ENCODE data around the gene TEKT2. TPM values are rescaled to one million over a fixed set of nuclear protein-coding genes. Genes with fewer than 3 reads are reported as not detected.
A peak's percentile ranks its signal among the peaks of the same experiment; 100 is the strongest.

The TEKT2 gene
- polyA plus RNA-seq, 2 of the 4 experiments (the other 2 are of a cell fraction) = 0.08 TPM; not detected in 1

- CTCF ChIA-PET = interaction anchor here (0.6 to 2.6 kb wide), 4 partner anchors 11 to 46 kb away, joined by 3 to 11 read pairs (median 5); no protein-coding TSS in a partner anchor
- Histone ChIP-seq H3K9me3 (no peaks in the 10 kb centered on the region), H3K27ac (peak within 1 kb of the TSS; percentile 89 to 94), H3K4me2 (peak within 1 kb of the TSS; percentile 99), H3K4me1 (peaks cover 6% of the 10 kb centered on the region), H3K4me3 (peak within 1 kb of the TSS; percentile 98)
- ATAC-seq (peak; percentile 92), DNase-seq (ENCODE audit: low read depth in 1 of 2, low spot score in 1 of 2) (peak; percentile 72 to 90), FAIRE-seq (no peak)
- POLR2A ChIA-PET = no interaction called here
- 2% methylated on average over 26 of the region's 84 CpGs for WGBS (ENCODE audit: missing lambda C conversion rate)
- TF ChIP-seq NR3C1 (IDR thresholded peaks at IDR 0.05) (no peak), RFX5 (IDR thresholded peaks at IDR 0.05) (0 out of 2 replicates have a peak, but pooled peaks have one; percentile 24), E2F6 (IDR thresholded peaks at IDR 0.05; ENCODE audit: borderline replicate concordance, low read depth) (peak; percentile 41; the same call in 1 of the 2 replicates), HES2 (IDR thresholded peaks at IDR 0.05) (no peak), CTCF (IDR thresholded peaks at IDR 0.05) (peak; percentile 80), RAD21 (conservative IDR thresholded peaks at IDR 0.05 in 1 of 2, IDR thresholded peaks at IDR 0.05 in 1 of 2) (peak in 1 of 2 experiments; percentile 42; a peak in 2 of 5 replicates), MAX (IDR thresholded peaks at IDR 0.05) (peak; percentile 83), PHF8 (IDR thresholded peaks at IDR 0.05; ENCODE audit: borderline replicate concordance, low read depth) (peak; percentile 96), BCL3 (IDR thresholded peaks at IDR 0.05) (peak; percentile 82; the same call in 2 of the 3 replicates), ZSCAN20 (CRISPR knock-in tag; IDR thresholded peaks at IDR 0.05) (no peak), POLR2A (IDR thresholded peaks at IDR 0.05; ENCODE audit: low read length) (peak; percentile 95), SMC3 (IDR thresholded peaks at IDR 0.05) (peak; percentile 63), JUN (IDR thresholded peaks at IDR 0.05) (peak; percentile 79 to 91), HOXB13 (CRISPR knock-in tag; IDR thresholded peaks at IDR 0.05; ENCODE audit: low read depth) (no peak), KDM5A (IDR thresholded peaks at IDR 0.05) (peak; percentile 91), FOXS1 (CRISPR knock-in tag; IDR thresholded peaks at IDR 0.05) (no peak)
Measured at GRCh38 chr1:36088577-36089392, 4.9 kb downstream of the TEKT2 start, which contains the start of gene ADPRS. Gene ADPRS, plus strand, starts transcription at chr1:36088892. Its CDS starts 13 bp downstream, at chr1:36088905.

GRCh38 chr1:36089393-36090121 is 5.7 kb downstream of the TEKT2 start:
- H3K4me1 ChIP-seq = peaks cover 6% of the 10 kb centered on the region
- H3K4me2 ChIP-seq = peak overlapping the region; percentile 99
- H3K4me3 ChIP-seq = peak overlapping the region; percentile 98
- peak in 1 of 2 experiments; percentile 9; a peak in 3 of 6 replicates for ATAC-seq
- TF ChIP-seq ESRRA (IDR thresholded peaks at IDR 0.05; ENCODE audit: borderline replicate concordance, low read length) (no peak), REST (IDR thresholded peaks at IDR 0.05) (no peak), POLR2A (IDR thresholded peaks at IDR 0.05; ENCODE audit: low read length) (no peak), USF2 (IDR thresholded peaks at IDR 0.05) (no peak)
- no peaks in the 10 kb centered on the region for H3K9me3 ChIP-seq
- POLR2A ChIA-PET = no interaction called here
- CTCF ChIA-PET = interaction anchor here (0.8 to 1.4 kb wide), 2 partner anchors 28 to 29 kb away, joined by 3 read pairs; no protein-coding TSS in a partner anchor
- FAIRE-seq = no peak
- no peak for DNase-seq (ENCODE audit: low read depth in 1 of 2, low spot score in 1 of 2)
- peak overlapping the region; percentile 89 to 94 for H3K27ac ChIP-seq
- WGBS (ENCODE audit: missing lambda C conversion rate) = 10% methylated on average over 32 of the region's 32 CpGs
